ENCODE results near the gene KLHL29.

The KLHL29 gene

GRCh38 chr2:23588508-23589201 lies 203.7 kb downstream of the KLHL29 start:
- Histone ChIP-seq H3K4me3 (ENCODE audit: low read length) (no peak overlapping the region), H3K9me2 (replicated peaks; ENCODE audit: insufficient read depth, low read length) (no peaks in the 10 kb centered on the region), H3K27me3 (replicated peaks; ENCODE audit: insufficient read depth, low read length) (no peaks in the 10 kb centered on the region), H3K4me2 (ENCODE audit: low read depth, low read length) (no peak overlapping the region), H3K36me3 (replicated peaks; ENCODE audit: insufficient read depth, low read length) (no peaks in the 10 kb centered on the region), H3K9ac (ENCODE audit: low read length) (no peak overlapping the region), H3K27ac (ENCODE audit: low read length) (no peak overlapping the region), H4K20me1 (ENCODE audit: insufficient read depth, low read length) (no peaks in the 10 kb centered on the region), H3K79me2 (ENCODE audit: low read length) (no peaks in the 10 kb centered on the region), H3F3A (ENCODE audit: insufficient read depth, low read length) (no peaks in the 10 kb centered on the region), H3K4me1 (ENCODE audit: low read length) (no peaks in the 10 kb centered on the region), H3K9me3 (replicated peaks; ENCODE audit: insufficient read depth, low read length) (no peaks in the 10 kb centered on the region), H2AFZ (ENCODE audit: low read length) (no peak overlapping the region)
- DNase-seq, result no peak
- TF ChIP-seq EZH2phosphoT487 (IDR thresholded peaks at IDR 0.05; ENCODE audit: low read length) (no peak), CTCF (IDR thresholded peaks at IDR 0.05; ENCODE audit: low read length) (no peak), EZH2 (optimal IDR thresholded peaks at IDR 0.05; ENCODE audit: low read depth, low read length) (no peak)

DNA sequence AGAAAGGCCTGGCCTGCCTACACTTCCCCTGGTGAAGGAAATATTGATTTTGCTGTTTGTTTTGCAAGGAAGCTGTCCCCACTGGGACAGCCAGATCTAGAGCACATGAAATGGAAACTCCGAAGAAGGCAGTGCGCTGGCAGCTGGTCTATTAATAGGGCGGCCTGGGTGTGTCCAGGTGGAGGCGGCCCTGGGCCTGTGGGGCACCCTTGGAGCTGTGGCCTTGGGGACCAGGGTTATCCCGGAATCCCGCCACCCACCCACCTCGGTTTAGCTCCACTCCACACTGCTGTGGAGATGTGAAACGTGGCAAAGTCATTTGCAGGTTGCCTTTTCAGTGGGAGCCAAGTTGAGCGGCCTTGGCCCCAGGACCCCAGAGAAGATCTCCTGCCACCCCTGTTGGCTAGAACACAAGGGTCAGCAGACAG lies 204.3 kb downstream of the KLHL29 start:
- TF ChIP-seq EZH2 (optimal IDR thresholded peaks at IDR 0.05; ENCODE audit: low read depth, low read length) (no peak), CTCF (IDR thresholded peaks at IDR 0.05; ENCODE audit: low read length) (no peak), EZH2phosphoT487 (IDR thresholded peaks at IDR 0.05; ENCODE audit: low read length) (no peak)
- H3K4me1 ChIP-seq (ENCODE audit: low read length), result no peaks in the 10 kb centered on the region
- H4K20me1 ChIP-seq (ENCODE audit: insufficient read depth, low read length), result no peaks in the 10 kb centered on the region
- H3K79me2 ChIP-seq (ENCODE audit: low read length), result no peaks in the 10 kb centered on the region
- no peak overlapping the region for H2AFZ ChIP-seq (ENCODE audit: low read length)
- DNase-seq, result no peak
- no peaks in the 10 kb centered on the region for H3K36me3 ChIP-seq (replicated peaks; ENCODE audit: insufficient read depth, low read length)
- H3K9me3 ChIP-seq (replicated peaks; ENCODE audit: insufficient read depth, low read length), result no peaks in the 10 kb centered on the region
- no peaks in the 10 kb centered on the region for H3K9me2 ChIP-seq (replicated peaks; ENCODE audit: insufficient read depth, low read length)
- no peak overlapping the region for H3K4me2 ChIP-seq (ENCODE audit: low read depth, low read length)
- no peak overlapping the region for H3K9ac ChIP-seq (ENCODE audit: low read length)
- H3K4me3 ChIP-seq (ENCODE audit: low read length), result no peak overlapping the region
- H3F3A ChIP-seq (ENCODE audit: insufficient read depth, low read length), result no peaks in the 10 kb centered on the region
- H3K27me3 ChIP-seq (replicated peaks; ENCODE audit: insufficient read depth, low read length), result no peaks in the 10 kb centered on the region
- H3K27ac ChIP-seq (ENCODE audit: low read length), result no peak overlapping the region

DNA sequence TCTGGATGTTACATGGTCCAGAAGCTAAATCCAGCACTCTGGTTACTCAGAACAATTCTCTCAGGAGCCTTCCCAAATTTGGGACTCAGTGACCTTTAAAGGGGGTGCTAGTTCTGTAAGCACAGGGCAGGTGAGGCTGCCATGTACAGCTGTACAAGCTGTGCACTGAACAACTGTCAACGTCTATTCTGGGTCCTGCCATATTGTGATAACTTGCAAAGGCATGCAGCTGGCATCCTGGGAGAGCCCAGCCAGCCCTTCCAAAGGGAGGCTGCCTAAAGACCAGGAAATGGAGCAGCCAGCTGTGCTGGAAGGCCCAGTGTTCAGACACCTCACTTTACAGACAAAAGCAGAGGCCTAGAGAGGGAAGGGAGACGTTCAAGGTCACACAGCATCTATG lies 204.8 kb downstream of the KLHL29 start:
- no peak overlapping the region for H3K4me3 ChIP-seq (ENCODE audit: low read length)
- TF ChIP-seq EZH2 (optimal IDR thresholded peaks at IDR 0.05; ENCODE audit: low read depth, low read length), result no peak
- TF ChIP-seq CTCF (IDR thresholded peaks at IDR 0.05; ENCODE audit: low read length), result no peak
- no peak for TF ChIP-seq EZH2phosphoT487 (IDR thresholded peaks at IDR 0.05; ENCODE audit: low read length)
- H3K27ac ChIP-seq (ENCODE audit: low read length), result no peak overlapping the region
- H3F3A ChIP-seq (ENCODE audit: insufficient read depth, low read length), result no peaks in the 10 kb centered on the region
- H3K9ac ChIP-seq (ENCODE audit: low read length), result no peak overlapping the region
- no peaks in the 10 kb centered on the region for H3K27me3 ChIP-seq (replicated peaks; ENCODE audit: insufficient read depth, low read length)
- no peaks in the 10 kb centered on the region for H3K79me2 ChIP-seq (ENCODE audit: low read length)
- no peaks in the 10 kb centered on the region for H4K20me1 ChIP-seq (ENCODE audit: insufficient read depth, low read length)
- no peaks in the 10 kb centered on the region for H3K36me3 ChIP-seq (replicated peaks; ENCODE audit: insufficient read depth, low read length)
- DNase-seq, result no peak
- no peaks in the 10 kb centered on the region for H3K9me2 ChIP-seq (replicated peaks; ENCODE audit: insufficient read depth, low read length)
- H3K9me3 ChIP-seq (replicated peaks; ENCODE audit: insufficient read depth, low read length), result no peaks in the 10 kb centered on the region
- H2AFZ ChIP-seq (ENCODE audit: low read length), result no peak overlapping the region
- no peak overlapping the region for H3K4me2 ChIP-seq (ENCODE audit: low read depth, low read length)
- H3K4me1 ChIP-seq (ENCODE audit: low read length), result no peaks in the 10 kb centered on the region
